HEK293 (cell line): ENCODE data around the gene IPO5.

Experiments used
- SP7 ChIP-seq: fragments of 450-650 bp; formaldehyde crosslinking; IDR thresholded peaks from 2 replicates; pipeline ENCODE4 v1.5.1; 2016; ENCODE audit warnings: missing biosample characterization, missing genetic modification characterization
- ZNF350 ChIP-seq: fragments of 450-650 bp; formaldehyde crosslinking; IDR thresholded peaks from 2 replicates; pipeline ENCODE4 v1.5.0; 2017; ENCODE audit warnings: missing biosample characterization, mild to moderate bottlenecking, missing genetic modification characterization

Gene IPO5

GRCh38 chr13:98072476-98072875 lies 119.0 kb downstream of the IPO5 start (continued):
- no peak for TF ChIP-seq SP7
- TF ChIP-seq ZNF350 (tag by site-specific recombination): no peak
